Neutrophil (primary cell): Measurements from ENCODE around the gene GJB1.
A peak's percentile ranks its signal among the peaks of the same experiment; 100 is the strongest.

Experiments used
- H3K27ac ChIP-seq: fragments of 200-600 bp; sonication (generic); 2 replicates; pipeline ENCODE4 v1.5.1; 2016; ENCODE audit warnings: mild to moderate bottlenecking, moderate library complexity
- H3K27me3 ChIP-seq: fragments of 200-600 bp; sonication (generic); 2 replicates; pipeline ENCODE4 v1.6.0; 2016; ENCODE audit warnings: mild to moderate bottlenecking
- H3K36me3 ChIP-seq: fragments of 200-600 bp; sonication (generic); 2 replicates; pipeline ENCODE4 v1.5.1; 2017
- H3K4me1 ChIP-seq, 2 experiments: fragments of 200-600 bp in 1 of 2; sonication (generic) in 1 of 2; 1 replicate in 1 of 2; 2 replicates in 1 of 2; pipeline versions ENCODE4 v1.5.1 to v1.6.1; 2013 to 2016; ENCODE audit warnings: low read depth in 1 of 2, low read length in 1 of 2, mild to moderate bottlenecking in 1 of 2, moderate library complexity in 1 of 2; ENCODE audit not compliant: control insufficient read depth in 1 of 2, insufficient read depth in 1 of 2
- H3K4me3 ChIP-seq, 2 experiments: fragments of 200-600 bp in 1 of 2; sonication (generic) in 1 of 2; 1 replicate in 1 of 2; 2 replicates in 1 of 2; pipeline ENCODE4 v1.5.1; 2013 to 2016; ENCODE audit warnings: low read depth in 1 of 2, low read length in 1 of 2, mild to moderate bottlenecking in 1 of 2, moderate library complexity in 1 of 2
- H3K9me3 ChIP-seq: fragments of 200-600 bp; sonication (generic); 2 replicates; pipeline ENCODE4 v1.5.1; 2016
- TF ChIP-seq, protein P1 (sequence below): fragments of 200-600 bp; sonication (generic); IDR thresholded peaks from 2 replicates; pipeline ENCODE4 v1.5.1; 2016; ENCODE audit warnings: antibody characterized with exemption

The GJB1 gene

DNA sequence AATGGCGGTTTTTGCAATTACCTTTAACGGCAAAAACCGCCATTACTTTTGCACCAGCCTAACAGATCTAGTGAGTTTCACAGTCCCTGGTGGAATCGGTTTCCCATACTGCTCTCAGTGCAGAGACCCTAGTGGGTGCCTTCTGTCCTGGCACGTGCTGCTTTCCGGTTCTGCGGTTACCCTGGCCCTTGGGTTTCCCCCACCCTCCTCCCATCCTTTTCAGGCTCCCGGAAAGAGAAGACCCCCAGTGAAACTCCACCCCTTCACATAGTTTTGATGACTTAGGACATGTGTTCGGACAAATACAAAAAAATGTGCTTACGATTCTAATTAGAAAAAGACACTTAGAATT, 41.5 kb upstream of the GJB1 start:
- Histone ChIP-seq H3K4me1 (peaks cover 0 to 15% of the 10 kb centered on the region in 2 experiments), H3K27me3 (no peaks in the 10 kb centered on the region), H3K27ac (peak overlapping the region; percentile 92), H3K36me3 (no peaks in the 10 kb centered on the region), H3K4me3 (peak overlapping the region; percentile 66 to 78), H3K9me3 (no peaks in the 10 kb centered on the region)
- TF ChIP-seq, protein P1, sequence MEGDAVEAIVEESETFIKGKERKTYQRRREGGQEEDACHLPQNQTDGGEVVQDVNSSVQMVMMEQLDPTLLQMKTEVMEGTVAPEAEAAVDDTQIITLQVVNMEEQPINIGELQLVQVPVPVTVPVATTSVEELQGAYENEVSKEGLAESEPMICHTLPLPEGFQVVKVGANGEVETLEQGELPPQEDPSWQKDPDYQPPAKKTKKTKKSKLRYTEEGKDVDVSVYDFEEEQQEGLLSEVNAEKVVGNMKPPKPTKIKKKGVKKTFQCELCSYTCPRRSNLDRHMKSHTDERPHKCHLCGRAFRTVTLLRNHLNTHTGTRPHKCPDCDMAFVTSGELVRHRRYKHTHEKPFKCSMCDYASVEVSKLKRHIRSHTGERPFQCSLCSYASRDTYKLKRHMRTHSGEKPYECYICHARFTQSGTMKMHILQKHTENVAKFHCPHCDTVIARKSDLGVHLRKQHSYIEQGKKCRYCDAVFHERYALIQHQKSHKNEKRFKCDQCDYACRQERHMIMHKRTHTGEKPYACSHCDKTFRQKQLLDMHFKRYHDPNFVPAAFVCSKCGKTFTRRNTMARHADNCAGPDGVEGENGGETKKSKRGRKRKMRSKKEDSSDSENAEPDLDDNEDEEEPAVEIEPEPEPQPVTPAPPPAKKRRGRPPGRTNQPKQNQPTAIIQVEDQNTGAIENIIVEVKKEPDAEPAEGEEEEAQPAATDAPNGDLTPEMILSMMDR = no peak

DNA sequence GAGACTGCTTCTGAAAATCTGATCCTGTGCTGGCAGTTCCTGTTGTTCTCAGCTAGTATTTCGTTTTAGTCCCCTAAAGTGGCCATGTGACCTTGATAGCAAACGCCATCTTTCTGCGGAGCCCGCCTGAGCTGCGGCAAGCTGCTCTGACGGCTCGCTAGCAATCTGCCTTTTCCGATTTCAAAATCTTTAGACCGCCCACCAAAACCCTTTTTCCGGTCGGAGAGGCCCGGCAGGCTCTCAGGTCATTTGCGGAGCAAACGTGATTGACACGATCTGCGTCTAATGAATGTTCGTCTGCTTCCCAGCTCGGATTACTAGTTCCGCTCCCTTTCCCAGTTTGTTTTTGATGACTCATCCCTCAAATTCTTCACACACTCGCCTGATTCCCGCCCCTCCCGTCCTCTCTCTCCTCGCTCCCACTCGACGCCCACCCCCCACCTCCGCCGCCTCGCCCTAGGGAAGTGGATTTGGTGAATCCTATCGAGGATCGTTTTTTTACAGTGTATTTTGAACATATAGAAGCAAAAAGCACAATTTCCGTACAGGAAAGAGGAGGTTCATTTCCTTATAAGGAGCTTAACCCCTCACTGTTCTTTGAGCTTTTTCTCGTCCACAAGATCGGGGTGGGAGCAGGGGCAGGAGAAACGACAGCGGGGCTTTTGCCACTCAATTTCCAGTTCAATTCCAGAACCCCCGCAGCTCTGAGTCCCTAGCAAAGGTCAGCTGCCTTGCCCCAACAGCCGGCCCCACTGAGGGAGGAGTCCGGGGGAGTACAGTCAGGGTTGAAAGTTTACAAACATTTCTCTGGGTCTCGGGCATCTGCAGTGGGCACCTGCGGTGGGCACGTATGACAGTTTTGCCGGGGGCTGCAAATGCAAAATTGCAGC, 40.9 kb upstream of the GJB1 start:
- Histone ChIP-seq H3K4me3 (peak overlapping the region; percentile 66 to 78), H3K27ac (peak overlapping the region; percentile 92), H3K9me3 (no peaks in the 10 kb centered on the region), H3K36me3 (no peaks in the 10 kb centered on the region), H3K27me3 (no peaks in the 10 kb centered on the region), H3K4me1 (peaks cover 0 to 15% of the 10 kb centered on the region in 2 experiments)
- TF ChIP-seq, protein P1 = no peak

DNA sequence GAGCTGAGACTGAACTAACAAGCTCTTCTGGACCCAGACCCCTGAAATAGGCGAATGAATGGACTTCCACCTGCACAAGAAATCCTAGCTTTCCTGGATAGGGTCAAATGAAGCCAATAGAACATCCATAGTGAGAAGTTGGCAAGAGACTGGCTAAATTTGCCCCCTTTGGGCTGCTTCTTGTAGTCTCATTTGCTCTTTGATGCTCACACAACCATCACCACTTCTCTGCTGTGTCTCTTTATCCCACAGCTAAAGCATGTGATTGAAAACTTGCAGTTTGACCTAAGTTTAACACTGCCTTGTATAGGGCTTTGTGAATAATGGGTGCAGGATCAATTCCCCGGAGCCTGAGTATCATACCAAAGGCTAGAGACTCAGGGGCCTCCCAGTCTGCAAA, 40.2 kb upstream of the GJB1 start:
- no peaks in the 10 kb centered on the region for H3K9me3 ChIP-seq
- peaks cover 0 to 15% of the 10 kb centered on the region in 2 experiments for H3K4me1 ChIP-seq
- peak overlapping the region; percentile 66 to 78 for H3K4me3 ChIP-seq
- H3K27ac ChIP-seq = peak overlapping the region; percentile 92
- H3K27me3 ChIP-seq = no peaks in the 10 kb centered on the region
- no peaks in the 10 kb centered on the region for H3K36me3 ChIP-seq
- TF ChIP-seq, protein P1 = no peak

DNA sequence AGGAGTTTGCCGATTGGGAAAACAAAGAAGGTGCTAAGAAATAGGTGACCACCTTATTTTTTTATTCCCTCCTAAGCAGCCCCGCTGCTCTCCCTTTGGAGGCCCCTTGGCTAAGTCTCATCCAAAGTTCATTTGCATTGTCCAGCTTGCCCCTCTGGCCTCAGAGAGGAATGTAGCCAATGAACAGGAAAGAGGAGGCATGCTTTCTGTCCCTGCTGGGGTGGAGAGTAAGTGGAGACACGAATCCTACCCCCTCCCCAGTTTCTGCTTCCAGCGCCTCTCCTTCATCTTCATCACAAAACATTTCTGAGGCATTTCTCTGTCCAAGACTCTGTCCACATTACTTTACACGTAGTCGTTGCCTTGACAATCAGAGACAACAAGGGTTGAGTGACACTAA, 39.7 kb upstream of the GJB1 start:
- peaks cover 0 to 15% of the 10 kb centered on the region in 2 experiments for H3K4me1 ChIP-seq
- no peaks in the 10 kb centered on the region for H3K27me3 ChIP-seq
- no peaks in the 10 kb centered on the region for H3K36me3 ChIP-seq
- H3K4me3 ChIP-seq = no peak overlapping the region
- H3K27ac ChIP-seq = no peak overlapping the region
- TF ChIP-seq, protein P1 = no peak
- no peaks in the 10 kb centered on the region for H3K9me3 ChIP-seq

DNA sequence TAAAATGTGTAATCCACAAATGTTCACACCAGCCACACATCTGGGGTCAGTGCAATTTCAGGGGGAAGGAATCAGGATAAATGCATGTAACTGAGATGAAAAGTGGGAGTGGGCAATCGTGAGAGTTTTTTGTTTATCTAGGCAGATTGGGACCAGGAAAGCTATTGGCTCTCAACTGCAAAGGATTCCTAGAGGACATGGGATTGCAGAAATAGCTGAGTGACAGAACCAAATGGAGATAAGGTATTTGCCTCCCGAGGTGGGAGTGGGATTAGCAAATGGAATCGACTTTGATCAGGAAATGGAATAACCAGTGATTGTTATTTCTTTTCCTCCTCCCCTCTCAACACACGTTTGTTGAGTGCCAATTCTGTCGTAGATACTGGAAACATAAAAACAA, 38.9 kb upstream of the GJB1 start:
- no peaks in the 10 kb centered on the region for H3K27me3 ChIP-seq
- TF ChIP-seq, protein P1 = no peak
- H3K36me3 ChIP-seq = no peaks in the 10 kb centered on the region
- H3K27ac ChIP-seq = no peak overlapping the region
- no peaks in the 10 kb centered on the region for H3K9me3 ChIP-seq
- H3K4me3 ChIP-seq = no peak overlapping the region
- H3K4me1 ChIP-seq = peaks cover 0 to 14% of the 10 kb centered on the region in 2 experiments
